HAP-1 (cell line): ENCODE data around the gene EBF3.

Source experiments
- DNase-seq, 2 experiments: peaks; one replicate each; pipeline ENCODE4 v3.0.0-alpha.2; 2016 to 2020; ENCODE audit warnings: low spot score in 2 of 2
- H3K27me3 ChIP-seq: fragments of 250-450 bp; sonication (Bioruptor Pico); 2 replicates; pipeline ENCODE4 v1.5.1; 2020; ENCODE audit warnings: low read depth, mild to moderate bottlenecking, moderate library complexity
- H3K36me3 ChIP-seq: fragments of 250-450 bp; sonication (Bioruptor Pico); replicated peaks from 2 replicates; pipeline ENCODE4 v1.5.1; 2020; ENCODE audit warnings: mild to moderate bottlenecking
- H3K4me1 ChIP-seq: fragments of 250-450 bp; sonication (Bioruptor Pico); 2 replicates; pipeline ENCODE4 v1.5.1; 2020; ENCODE audit warnings: mild to moderate bottlenecking
- H3K4me3 ChIP-seq: fragments of 250-450 bp; sonication (Bioruptor Pico); 2 replicates; pipeline ENCODE4 v1.5.1; 2020; ENCODE audit warnings: mild to moderate bottlenecking, moderate library complexity
- H3K9me3 ChIP-seq: fragments of 250-450 bp; sonication (Bioruptor Pico); 2 replicates; pipeline ENCODE4 v1.5.1; 2020; ENCODE audit warnings: mild to moderate bottlenecking, moderate library complexity
- in situ Hi-C: fragments of 300-500 bp; cut with MboI; formaldehyde crosslinking; loops from 3 replicates; pipeline ENCODE4 v1.14.3; 2020; ENCODE audit warnings: low sequenced_read_pairs, inconsistent platforms, mixed read lengths

The EBF3 gene

GRCh38 chr10:129814681-129815646 lies 149.1 kb downstream of the EBF3 start:
- Histone ChIP-seq H3K4me1 (no peaks in the 10 kb centered on the region), H3K4me3 (no peak overlapping the region), H3K36me3 (no peaks in the 10 kb centered on the region), H3K9me3 (no peaks in the 10 kb centered on the region), H3K27me3 (no peaks in the 10 kb centered on the region)
- no peak for DNase-seq
- in situ Hi-C loops, result no loop called here

GRCh38 chr10:129812398-129812797 lies 151.7 kb downstream of the EBF3 start:
- H3K4me3 ChIP-seq, result no peak overlapping the region
- DNase-seq, result no peak
- in situ Hi-C loops, result no loop called here
- H3K36me3 ChIP-seq, result no peaks in the 10 kb centered on the region
- no peaks in the 10 kb centered on the region for H3K9me3 ChIP-seq
- no peaks in the 10 kb centered on the region for H3K4me1 ChIP-seq
- H3K27me3 ChIP-seq, result no peaks in the 10 kb centered on the region

- no peaks in the 10 kb centered on the region for H3K27me3 ChIP-seq
- H3K4me3 ChIP-seq, result no peak overlapping the region
- in situ Hi-C loops, result no loop called here
- DNase-seq, result no peak
- H3K36me3 ChIP-seq, result no peaks in the 10 kb centered on the region
- no peaks in the 10 kb centered on the region for H3K9me3 ChIP-seq
- H3K4me1 ChIP-seq, result no peaks in the 10 kb centered on the region
These were observed 152.9 kb downstream of the EBF3 start for GRCh38 chr10:129811208-129811607.

GRCh38 chr10:129809841-129810240 lies 154.2 kb downstream of the EBF3 start:
- Histone ChIP-seq H3K36me3 (no peaks in the 10 kb centered on the region), H3K4me3 (no peak overlapping the region), H3K4me1 (no peaks in the 10 kb centered on the region), H3K27me3 (no peaks in the 10 kb centered on the region), H3K9me3 (no peaks in the 10 kb centered on the region)
- DNase-seq, result no peak
- in situ Hi-C loops, result no loop called here

- no peaks in the 10 kb centered on the region for H3K36me3 ChIP-seq
- no peak for DNase-seq
- in situ Hi-C loops, result no loop called here
- no peaks in the 10 kb centered on the region for H3K27me3 ChIP-seq
- H3K4me1 ChIP-seq, result no peaks in the 10 kb centered on the region
- no peak overlapping the region for H3K4me3 ChIP-seq
- no peaks in the 10 kb centered on the region for H3K9me3 ChIP-seq
These were observed 154.6 kb downstream of the EBF3 start for GRCh38 chr10:129809431-129809830.

GRCh38 chr10:129808092-129808983 lies 155.7 kb downstream of the EBF3 start:
- Histone ChIP-seq H3K9me3 (no peaks in the 10 kb centered on the region), H3K36me3 (no peaks in the 10 kb centered on the region), H3K4me1 (no peaks in the 10 kb centered on the region), H3K4me3 (no peak overlapping the region), H3K27me3 (no peaks in the 10 kb centered on the region)
- no peak for DNase-seq
- in situ Hi-C loops, result no loop called here

GRCh38 chr10:129807211-129807610 lies 156.9 kb downstream of the EBF3 start:
- in situ Hi-C loops, result no loop called here
- Histone ChIP-seq H3K4me1 (no peaks in the 10 kb centered on the region), H3K9me3 (no peaks in the 10 kb centered on the region), H3K4me3 (no peak overlapping the region), H3K27me3 (no peaks in the 10 kb centered on the region), H3K36me3 (no peaks in the 10 kb centered on the region)
- no peak for DNase-seq

- no peak for DNase-seq
- no peaks in the 10 kb centered on the region for H3K9me3 ChIP-seq
- no peaks in the 10 kb centered on the region for H3K4me1 ChIP-seq
- H3K4me3 ChIP-seq, result no peak overlapping the region
- H3K36me3 ChIP-seq, result no peaks in the 10 kb centered on the region
- in situ Hi-C loops, result no loop called here
- H3K27me3 ChIP-seq, result no peaks in the 10 kb centered on the region
These were observed 163.2 kb downstream of the EBF3 start for GRCh38 chr10:129800796-129801340.

- no peaks in the 10 kb centered on the region for H3K4me1 ChIP-seq
- H3K36me3 ChIP-seq, result no peaks in the 10 kb centered on the region
- H3K4me3 ChIP-seq, result no peak overlapping the region
- in situ Hi-C loops, result no loop called here
- DNase-seq, result no peak
- H3K9me3 ChIP-seq, result no peaks in the 10 kb centered on the region
- H3K27me3 ChIP-seq, result no peaks in the 10 kb centered on the region
These were observed 164.1 kb downstream of the EBF3 start for GRCh38 chr10:129799942-129800341.

- DNase-seq, result no peak
- Histone ChIP-seq H3K36me3 (no peaks in the 10 kb centered on the region), H3K27me3 (no peaks in the 10 kb centered on the region), H3K4me1 (no peaks in the 10 kb centered on the region), H3K4me3 (no peak overlapping the region), H3K9me3 (no peaks in the 10 kb centered on the region)
- in situ Hi-C loops, result no loop called here
These were observed 167.2 kb downstream of the EBF3 start for GRCh38 chr10:129796710-129797420.

- DNase-seq, result no peak
- in situ Hi-C loops, result no loop called here
- Histone ChIP-seq H3K36me3 (no peaks in the 10 kb centered on the region), H3K27me3 (no peaks in the 10 kb centered on the region), H3K4me1 (no peaks in the 10 kb centered on the region), H3K4me3 (no peak overlapping the region), H3K9me3 (no peaks in the 10 kb centered on the region)
These were observed 170.1 kb downstream of the EBF3 start for GRCh38 chr10:129793996-129794395.

GRCh38 chr10:129793479-129793878 lies 170.6 kb downstream of the EBF3 start:
- in situ Hi-C loops, result no loop called here
- no peaks in the 10 kb centered on the region for H3K36me3 ChIP-seq
- no peaks in the 10 kb centered on the region for H3K4me1 ChIP-seq
- no peaks in the 10 kb centered on the region for H3K9me3 ChIP-seq
- H3K4me3 ChIP-seq, result no peak overlapping the region
- no peaks in the 10 kb centered on the region for H3K27me3 ChIP-seq
- no peak for DNase-seq

GRCh38 chr10:129792864-129793263 lies 171.2 kb downstream of the EBF3 start:
- Histone ChIP-seq H3K36me3 (no peaks in the 10 kb centered on the region), H3K4me3 (no peak overlapping the region), H3K4me1 (no peaks in the 10 kb centered on the region), H3K9me3 (no peaks in the 10 kb centered on the region), H3K27me3 (no peaks in the 10 kb centered on the region)
- in situ Hi-C loops, result no loop called here
- no peak for DNase-seq
